Measurements from ENCODE around the gene PGLYRP1.

PGLYRP1 gene

DNA sequence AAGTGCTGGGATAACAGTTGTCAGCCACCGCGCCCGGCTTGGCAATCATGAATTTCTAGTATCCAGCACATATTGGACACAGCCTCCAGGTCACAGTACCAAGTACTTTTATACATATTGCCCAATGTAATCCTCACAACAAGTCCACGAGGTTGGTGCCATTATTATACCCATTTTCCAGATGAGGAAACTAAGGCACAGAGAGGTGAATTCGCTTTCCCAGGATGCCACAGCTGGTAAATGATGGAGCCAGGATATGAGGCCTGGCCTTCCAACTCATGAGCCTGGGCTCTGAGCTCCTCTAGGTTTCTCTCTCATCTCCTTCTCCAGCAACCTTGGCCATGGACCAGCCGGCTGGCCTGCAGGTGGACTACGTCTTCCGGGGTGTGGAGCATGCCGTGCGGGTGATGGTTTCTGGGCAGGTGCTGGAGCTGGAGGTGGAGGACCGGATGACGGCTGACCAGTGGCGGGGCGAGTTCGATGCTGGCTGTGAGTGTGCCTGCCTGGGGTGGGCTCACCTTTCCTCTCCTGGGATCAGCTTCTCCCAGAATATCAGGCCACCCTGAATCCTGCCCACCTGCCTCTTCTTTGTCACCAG lies 20.1 kb downstream of the PGLYRP1 start:
- no peak overlapping the region for H3K4me3 ChIP-seq (ENCODE audit: low read length)
- TF ChIP-seq ZNF274 (IDR thresholded peaks at IDR 0.05; ENCODE audit: low read depth, low read length), result no peak

DNA sequence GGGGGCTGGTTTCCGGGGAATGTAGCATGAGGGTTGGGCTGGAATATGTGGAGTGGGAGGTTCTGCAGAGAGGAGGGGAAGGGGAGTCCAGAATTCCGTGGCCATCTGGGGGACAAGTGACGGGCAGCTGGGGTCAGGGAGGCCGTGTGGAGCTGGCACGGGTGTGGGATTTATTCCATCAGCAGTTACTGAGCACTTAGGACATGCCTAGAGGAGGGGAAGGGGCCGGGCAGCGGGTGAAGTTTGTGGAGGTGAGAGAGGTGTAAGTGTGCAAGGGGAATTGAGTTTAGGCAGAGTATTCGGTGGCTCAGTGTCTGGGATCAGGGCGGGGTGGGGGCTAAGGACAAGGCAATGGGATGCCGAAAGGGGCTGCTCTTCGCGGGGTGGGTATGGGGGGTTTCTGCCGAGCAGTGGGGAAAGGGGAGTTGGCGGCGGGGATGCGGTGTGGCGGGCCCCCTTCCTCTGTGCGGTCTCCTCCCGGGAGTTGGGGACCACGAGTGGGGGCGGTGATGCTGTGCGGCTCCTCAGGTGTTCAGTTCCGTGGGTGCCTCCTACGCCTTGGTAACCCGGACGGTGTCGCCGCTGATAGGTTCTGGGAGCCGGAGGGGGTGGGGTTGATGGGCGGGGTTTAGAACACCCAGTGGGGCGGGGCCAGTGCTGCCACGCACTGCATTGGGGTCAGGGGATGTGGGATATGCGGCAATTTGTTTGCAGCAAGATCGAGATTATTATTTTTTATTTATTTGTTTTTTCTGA lies 22.2 kb downstream of the PGLYRP1 start:
- no peak for TF ChIP-seq ZNF274 (IDR thresholded peaks at IDR 0.05; ENCODE audit: low read depth, low read length)
- no peak overlapping the region for H3K4me3 ChIP-seq (ENCODE audit: low read length)

DNA sequence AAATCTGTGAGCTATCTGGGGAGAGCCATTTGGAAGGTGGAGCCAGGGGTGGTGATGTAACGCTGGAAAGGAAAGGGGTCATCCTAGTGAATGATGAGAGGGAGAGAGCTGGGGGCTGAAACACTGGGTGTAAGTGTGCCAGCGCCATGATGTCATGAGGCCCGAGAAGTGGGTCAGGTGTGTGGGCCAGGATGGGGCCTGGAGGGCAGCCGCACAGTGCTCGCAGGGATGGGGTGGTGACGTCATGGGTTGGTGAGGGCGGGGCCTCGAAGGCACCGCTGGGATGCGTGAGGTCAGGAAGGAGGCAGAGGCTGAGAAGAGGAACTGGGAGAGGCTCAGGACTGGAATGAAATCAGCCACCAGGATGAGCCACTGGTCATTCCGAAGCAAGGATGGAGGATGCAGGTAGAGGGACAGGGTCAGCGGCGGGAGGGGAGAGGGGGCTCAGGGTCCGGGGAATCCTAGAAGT lies 23.2 kb downstream of the PGLYRP1 start:
- TF ChIP-seq ZNF274 (IDR thresholded peaks at IDR 0.05; ENCODE audit: low read depth, low read length), result no peak
- no peak overlapping the region for H3K4me3 ChIP-seq (ENCODE audit: low read length)

DNA sequence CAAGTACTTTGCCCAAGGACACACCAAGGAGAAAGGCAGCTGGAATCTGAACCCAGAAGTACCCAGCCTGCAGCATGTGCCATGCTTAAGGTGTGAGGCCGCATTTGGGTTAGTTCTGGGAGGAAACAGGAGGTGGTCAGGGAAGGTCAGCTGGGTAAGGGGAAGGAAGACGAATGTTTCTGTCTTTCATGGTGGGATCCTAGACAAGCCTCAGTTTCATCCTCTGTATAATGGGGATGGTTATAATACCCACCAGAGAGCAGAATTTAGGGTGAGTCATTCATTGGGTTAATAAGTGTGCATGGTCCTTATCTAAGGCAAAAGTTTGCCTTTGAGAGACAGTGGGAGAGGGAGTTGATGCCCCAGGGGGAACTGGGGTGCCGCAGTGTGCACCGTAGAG lies 24.0 kb downstream of the PGLYRP1 start:
- TF ChIP-seq ZNF274 (IDR thresholded peaks at IDR 0.05; ENCODE audit: low read depth, low read length), result no peak

DNA sequence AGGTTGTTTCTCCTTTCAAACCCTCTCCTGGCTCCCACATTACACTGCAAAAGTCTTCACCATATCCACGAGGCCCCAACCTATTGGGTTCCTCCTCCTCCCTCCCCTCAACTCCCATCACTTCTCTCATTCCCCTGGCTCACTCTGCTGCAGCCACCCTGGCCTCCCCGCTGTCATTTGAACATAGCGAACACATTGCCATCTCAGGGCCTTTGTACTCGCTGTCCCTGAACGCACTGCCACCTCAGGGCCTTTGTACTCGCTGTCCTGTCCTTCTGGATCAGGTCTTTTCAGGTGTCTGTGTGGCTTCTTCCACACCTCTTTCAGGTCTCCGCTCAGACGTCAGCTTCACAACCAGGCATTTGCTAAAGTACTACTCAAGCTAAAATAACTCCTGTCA lies 25.9 kb downstream of the PGLYRP1 start:
- TF ChIP-seq ZNF274 (IDR thresholded peaks at IDR 0.05; ENCODE audit: low read depth, low read length), result no peak

More for the DNA sequence above, 24.0 kb downstream of the PGLYRP1 start:
- H3K4me3 ChIP-seq (ENCODE audit: low read length), result no peak overlapping the region

DNA sequence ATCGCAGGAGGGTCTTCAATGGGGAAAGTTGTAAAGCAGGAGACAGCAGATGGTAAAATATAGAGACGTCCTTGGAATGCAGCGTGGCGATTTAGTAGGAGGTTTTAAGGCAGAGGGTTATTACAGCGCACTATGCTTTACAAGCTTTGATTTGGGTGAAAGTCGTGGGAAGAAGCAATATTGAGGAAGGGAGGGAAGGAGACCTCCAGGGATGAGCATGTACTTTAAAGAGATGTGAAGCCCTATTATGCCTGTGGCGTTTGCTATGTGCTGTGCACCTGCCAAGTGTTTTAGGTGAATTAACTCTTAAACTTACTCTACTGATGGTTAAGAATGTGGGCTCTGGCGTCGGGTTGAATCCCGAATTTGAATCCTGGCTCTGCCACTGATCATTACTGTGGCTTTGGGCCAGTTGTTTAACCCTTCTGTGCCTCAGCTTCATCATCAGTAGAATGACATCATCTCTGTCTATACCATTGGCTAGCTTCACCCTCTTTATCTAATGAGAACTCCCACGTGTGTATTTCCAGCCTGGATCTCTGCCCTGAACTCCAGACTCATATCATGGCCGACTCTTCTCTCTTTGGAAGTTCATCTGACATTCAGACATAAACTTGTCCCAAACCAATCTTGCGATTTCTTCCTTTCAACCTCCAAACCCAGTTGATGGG lies 27.0 kb downstream of the PGLYRP1 start:
- H3K4me3 ChIP-seq (ENCODE audit: low read length), result peak overlapping the region; percentile 90
- no peak for TF ChIP-seq ZNF274 (IDR thresholded peaks at IDR 0.05; ENCODE audit: low read depth, low read length)

More for the DNA sequence above, 25.9 kb downstream of the PGLYRP1 start:
- H3K4me3 ChIP-seq (ENCODE audit: low read length), result no peak overlapping the region

DNA sequence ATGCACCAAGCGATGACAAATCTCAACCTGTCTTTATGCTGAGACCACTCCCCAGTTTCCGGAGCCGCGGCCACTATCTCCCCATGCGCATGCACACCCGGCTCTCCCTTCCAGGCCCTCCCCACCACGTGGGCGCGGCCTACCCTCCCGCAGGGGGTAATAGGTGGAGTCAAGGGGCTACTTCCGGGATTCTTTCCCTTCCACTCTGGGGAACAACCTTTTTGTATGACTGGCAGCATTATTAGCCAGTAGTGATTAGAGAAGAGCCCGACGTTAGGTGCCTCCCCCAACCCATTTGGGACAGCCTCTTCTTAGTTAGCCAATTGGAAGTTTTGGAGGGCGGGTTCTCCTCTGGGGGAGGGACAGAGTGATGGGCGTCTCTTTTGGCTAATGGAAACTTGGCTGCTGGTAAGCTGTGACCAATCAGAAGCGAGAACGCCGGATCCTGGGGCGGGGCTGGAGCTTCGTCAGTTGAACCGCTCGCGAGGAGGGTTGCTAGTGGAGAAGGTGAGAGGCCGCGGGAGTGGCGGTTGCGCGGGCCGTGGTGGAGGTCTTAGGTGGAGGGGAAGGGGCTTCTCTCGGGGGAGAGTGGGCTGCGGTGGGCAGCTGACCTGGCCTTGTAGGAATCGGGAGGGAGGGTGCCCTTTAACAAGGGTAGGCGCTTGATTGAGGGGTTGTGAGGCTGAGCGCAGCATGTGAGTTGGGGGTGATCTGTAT lies 27.7 kb downstream of the PGLYRP1 start, which contains the start of gene CCDC61:
Gene CCDC61 (plus strand): TSS at position 470 of the 717 bp plus-strand sequence. CDS start 7,552 bp downstream, outside the sequence.
- H3K4me3 ChIP-seq (ENCODE audit: low read length), result peak within 1 kb of the TSS; percentile 90
- TF ChIP-seq ZNF274 (IDR thresholded peaks at IDR 0.05; ENCODE audit: low read depth, low read length), result no peak

DNA sequence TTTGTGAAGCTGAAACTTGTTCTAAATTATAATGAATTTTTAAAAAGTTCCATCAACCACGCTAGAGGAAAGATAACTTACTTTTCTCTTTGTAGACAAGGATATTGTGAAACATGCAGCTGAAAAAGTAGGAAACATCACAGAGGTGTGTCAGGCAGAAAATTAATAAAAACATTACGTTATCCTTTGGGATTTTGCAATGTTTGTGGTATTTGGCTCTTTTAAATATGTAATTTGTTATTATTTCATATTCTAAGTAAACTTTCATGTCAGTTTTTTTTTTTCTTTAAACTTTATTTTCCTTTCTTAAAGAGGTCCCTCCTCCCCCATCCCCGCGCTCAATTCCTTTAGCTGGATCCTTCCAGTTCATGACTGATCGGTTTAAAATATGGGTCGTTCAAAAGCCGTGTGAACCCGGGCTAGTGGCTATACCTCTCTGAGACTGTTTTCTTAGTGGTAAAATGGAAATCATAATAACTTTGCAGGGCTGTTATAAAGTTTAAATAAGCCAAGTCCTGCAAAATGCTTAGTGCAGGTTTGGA lies 28.3 kb downstream of the PGLYRP1 start:
- TF ChIP-seq ZNF274 (IDR thresholded peaks at IDR 0.05; ENCODE audit: low read depth, low read length), result no peak
- peak overlapping the region; percentile 71 for H3K4me3 ChIP-seq (ENCODE audit: low read length)

DNA sequence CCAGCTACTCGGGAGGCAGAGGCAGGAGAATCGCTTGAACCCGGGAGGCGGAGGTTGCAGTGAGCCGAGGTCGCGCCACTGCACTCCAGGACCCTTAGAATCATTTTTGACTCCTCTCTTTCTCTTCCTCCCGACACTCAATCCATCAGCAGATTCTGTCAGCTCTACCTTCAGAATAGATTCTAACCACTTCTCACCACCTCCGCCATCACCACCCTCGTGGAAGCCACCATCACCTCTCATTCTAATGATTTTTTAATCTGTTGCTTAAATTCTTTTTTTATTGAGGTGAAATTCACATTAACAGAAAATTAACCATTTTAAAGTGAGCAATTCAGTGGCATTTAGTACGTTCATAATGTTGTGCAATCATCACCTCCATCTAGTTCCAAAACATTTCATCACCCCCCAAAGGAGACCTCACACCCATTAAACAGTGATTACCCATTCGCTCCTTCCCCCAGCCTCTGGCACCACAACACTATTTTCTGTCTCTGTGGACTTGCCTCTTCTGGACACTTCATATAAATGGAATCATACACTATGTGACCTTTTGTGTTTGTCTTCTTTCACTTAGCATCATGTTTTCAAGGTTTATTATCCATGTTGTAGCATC lies 32.6 kb downstream of the PGLYRP1 start:
- no peak overlapping the region for H3K4me3 ChIP-seq (ENCODE audit: low read length)

DNA sequence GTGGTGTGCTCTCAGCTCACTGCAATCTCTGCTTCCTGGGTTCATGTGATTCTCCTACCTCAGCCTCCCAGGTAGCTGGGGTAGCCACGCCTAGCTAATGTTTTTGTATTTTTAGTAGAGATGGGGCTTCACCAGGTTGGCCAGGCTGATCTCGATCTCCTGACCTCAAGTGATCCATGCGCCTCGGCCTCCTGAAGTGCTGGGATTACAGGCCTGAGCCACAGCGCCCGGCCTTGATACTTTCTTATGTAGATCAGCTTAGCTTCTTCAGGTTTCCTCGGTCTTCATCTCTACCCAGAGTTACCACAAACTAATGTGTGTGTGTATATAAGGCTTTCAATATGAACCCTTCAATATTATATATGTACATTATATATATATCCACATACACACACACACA lies 37.5 kb downstream of the PGLYRP1 start:
- no peak overlapping the region for H3K4me3 ChIP-seq (ENCODE audit: low read length)
- no peak for TF ChIP-seq ZNF274 (IDR thresholded peaks at IDR 0.05; ENCODE audit: low read depth, low read length)

More for the DNA sequence above, 32.6 kb downstream of the PGLYRP1 start:
- TF ChIP-seq ZNF274 (IDR thresholded peaks at IDR 0.05; ENCODE audit: low read depth, low read length), result no peak

DNA sequence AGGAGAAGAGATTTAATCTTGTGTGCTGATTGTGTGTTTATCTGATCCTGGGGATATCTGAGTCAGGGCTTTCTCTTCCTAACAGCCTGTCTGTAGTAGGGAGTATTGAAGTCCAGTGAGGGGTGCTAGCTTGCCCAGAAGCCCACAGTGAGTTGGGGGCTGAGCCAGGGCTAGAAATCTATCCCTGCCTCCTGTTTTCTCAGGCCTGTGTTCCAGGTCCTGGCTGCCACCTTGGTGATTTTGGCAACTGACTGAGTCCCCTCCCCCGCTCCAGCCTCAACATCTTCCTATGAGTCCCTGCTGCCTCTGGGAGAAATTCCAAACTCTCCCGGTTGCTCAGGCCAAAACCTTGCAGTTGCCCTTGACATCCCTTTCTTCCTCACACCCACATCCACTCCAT lies 41.5 kb downstream of the PGLYRP1 start:
- no peak overlapping the region for H3K4me3 ChIP-seq (ENCODE audit: low read length)
- no peak for TF ChIP-seq ZNF274 (IDR thresholded peaks at IDR 0.05; ENCODE audit: low read depth, low read length)

DNA sequence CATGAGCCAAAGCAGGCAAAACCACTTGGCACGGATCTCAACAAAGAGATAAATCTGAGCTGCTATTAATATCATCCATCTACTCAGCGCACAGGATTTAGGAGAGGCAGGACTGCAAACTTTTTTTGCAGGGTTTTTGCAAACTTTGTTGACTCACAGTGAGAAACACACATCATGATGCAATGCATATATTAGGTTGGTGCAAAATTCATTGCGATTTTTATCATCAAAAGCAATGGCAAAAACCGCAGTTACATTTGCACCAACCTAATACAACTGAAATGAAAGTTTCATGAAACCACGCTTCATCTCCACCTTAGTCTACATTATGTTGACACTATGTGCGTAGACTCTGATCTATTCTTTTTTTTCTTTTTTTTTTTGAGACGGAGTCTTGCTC lies 44.7 kb downstream of the PGLYRP1 start:
- no peak overlapping the region for H3K4me3 ChIP-seq (ENCODE audit: low read length)
- no peak for TF ChIP-seq ZNF274 (IDR thresholded peaks at IDR 0.05; ENCODE audit: low read depth, low read length)

DNA sequence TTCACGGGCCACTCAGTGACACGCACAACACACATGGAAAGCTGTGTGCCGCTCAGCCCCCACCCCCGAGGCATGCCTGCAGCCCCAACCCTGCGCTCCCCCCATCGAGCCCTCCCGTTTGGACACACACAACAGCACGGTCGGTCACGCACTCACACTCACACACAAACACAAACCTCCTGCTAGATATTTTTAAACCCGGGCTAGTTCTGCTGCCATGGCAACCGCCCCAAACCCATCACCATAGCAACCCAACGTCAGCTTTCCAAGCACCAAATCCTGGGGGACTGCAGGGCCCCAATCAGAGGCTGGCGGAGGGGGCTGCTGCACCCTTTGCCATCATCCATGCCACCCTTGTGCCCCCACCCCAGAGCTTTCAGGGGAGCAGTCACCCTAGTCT lies 46.7 kb downstream of the PGLYRP1 start:
- H3K4me3 ChIP-seq (ENCODE audit: low read length), result no peak overlapping the region
- no peak for TF ChIP-seq ZNF274 (IDR thresholded peaks at IDR 0.05; ENCODE audit: low read depth, low read length)

Data from GM08714 (cell line).